M059J (cell line): Measurements from ENCODE around the gene MMEL1. TPM values are rescaled to one million over a fixed set of nuclear protein-coding genes. Genes with fewer than 3 reads are reported as not detected.
A peak's percentile ranks its signal among the peaks of the same experiment; 100 is the strongest.
"Not testable (repeated sequence)": the region's sequence is repeated elsewhere in the genome, so short reads cannot be mapped to it uniquely, and the experiment has no call there.

Source experiments
- DNase-seq: peaks from one replicate; pipeline ENCODE4 v3.0.0-alpha.2; 2012; ENCODE audit warnings: low read depth
- total RNA-seq: library from RNA; depleted of rRNA; stranded (reverse); fragments of >200 nt; shearing (Covaris generic); gene quantifications from 2 replicates; pipeline ENCODE4 v1.2.3, GENCODE V29; 2014

Gene MMEL1
- total RNA-seq, 1 experiment from 2014 or later = not detected

GRCh38 chr1:2558861-2559260 is 74.0 kb downstream of the MMEL1 start:
- DNase-seq = no peak

- no peak for DNase-seq
Observed at GRCh38 chr1:2558420-2558819, 74.4 kb downstream of the MMEL1 start.

- DNase-seq = no peak
Observed at GRCh38 chr1:2557482-2558400, 75.1 kb downstream of the MMEL1 start.

- DNase-seq = no peak
Observed at GRCh38 chr1:2556678-2557481, 75.9 kb downstream of the MMEL1 start.

GRCh38 chr1:2556277-2556677 is 76.5 kb downstream of the MMEL1 start, which contains the start of gene TNFRSF14:
Gene TNFRSF14 (plus strand): TSS chr1:2556371. CDS start chr1:2556665, 294 bp downstream.
- DNase-seq = peak; percentile 58

- peak; percentile 30 for DNase-seq
Observed at GRCh38 chr1:2555634-2556276, 77.1 kb downstream of the MMEL1 start.

GRCh38 chr1:2554621-2555387 is 78.0 kb downstream of the MMEL1 start:
- no peak for DNase-seq

- no peak for DNase-seq
Observed at GRCh38 chr1:2553871-2554620, 78.8 kb downstream of the MMEL1 start.

- DNase-seq = not testable (repeated sequence)
Observed at GRCh38 chr1:2553076-2553475, 79.7 kb downstream of the MMEL1 start.

GRCh38 chr1:2552189-2552588 is 80.6 kb downstream of the MMEL1 start:
- DNase-seq = no peak

GRCh38 chr1:2551544-2551943 is 81.3 kb downstream of the MMEL1 start:
- DNase-seq = not testable (repeated sequence)

GRCh38 chr1:2550309-2550861 is 82.4 kb downstream of the MMEL1 start:
- DNase-seq = not testable (repeated sequence)

GRCh38 chr1:2549367-2550029 is 83.3 kb downstream of the MMEL1 start:
- not testable (repeated sequence) for DNase-seq

- peak; percentile 70 for DNase-seq
Observed at GRCh38 chr1:2548068-2548589, 84.7 kb downstream of the MMEL1 start.

- DNase-seq = no peak
Observed at GRCh38 chr1:2547210-2548067, 85.4 kb downstream of the MMEL1 start.

GRCh38 chr1:2546515-2547209 is 86.2 kb downstream of the MMEL1 start:
- peak; percentile 75 for DNase-seq

- DNase-seq = peak; percentile 70
Observed at GRCh38 chr1:2545754-2546514, 86.9 kb downstream of the MMEL1 start.
